Right renal pelvis (tissue), 4 donors: Measurements from ENCODE around the gene HLA-DPA1. TPM values are rescaled to one million over a fixed set of nuclear protein-coding genes. Genes with fewer than 3 reads are reported as not detected.
"Not testable (repeated sequence)": the region's sequence is repeated elsewhere in the genome, so short reads cannot be mapped to it uniquely, and the experiment has no call there.

Experiments used
- DNase-seq, 4 donors: peaks; one replicate each; pipeline ENCODE4 v3.0.0-alpha.2; 2013; ENCODE audit warnings: low read depth in 4 of 4, low spot score in 3 of 4, missing footprints in 1 of 4
- polyA plus RNA-seq, 4 donors: library from polyadenylated mRNA; unstranded; fragments of 120-200 nt; gene quantifications; one replicate each; pipeline ENCODE4 v1.2.1, GENCODE V29; 2013; ENCODE audit not compliant: insufficient read length in 4 of 4

The HLA-DPA1 gene
- polyA plus RNA-seq, 4 donors: 17.9 to 37.0 (median 19.2) TPM

DNA sequence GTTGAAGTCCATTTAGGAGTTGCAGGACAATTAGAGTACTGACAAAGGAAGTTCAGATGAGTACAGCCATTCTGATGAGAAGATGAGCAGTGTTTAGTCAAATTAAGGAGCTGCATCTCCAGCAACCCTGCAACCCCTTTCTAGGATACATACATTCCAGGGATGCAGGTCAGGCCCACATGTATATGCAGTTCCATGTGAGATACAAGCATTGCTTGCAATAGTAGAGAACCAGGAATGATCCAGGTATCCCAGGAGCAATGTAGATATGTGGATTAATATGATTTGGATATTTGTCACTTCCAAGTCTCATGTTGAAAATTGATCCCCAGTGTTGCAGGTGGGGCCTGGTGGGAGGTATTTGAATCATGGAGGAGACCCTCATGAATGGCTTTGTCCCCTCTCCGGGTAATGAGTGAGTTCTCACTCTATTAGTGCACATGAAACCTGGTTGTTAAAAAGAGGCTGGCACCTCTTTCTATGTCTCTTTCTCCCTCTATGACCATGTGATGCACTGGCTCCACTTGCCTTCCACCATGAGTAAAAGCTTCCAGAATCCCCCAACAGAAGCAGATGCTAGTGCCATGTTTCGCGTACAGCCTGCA lies 6.4 kb downstream of the HLA-DPA1 start:
- DNase-seq: no peak

GRCh38 chr6:33065312-33065711 lies 8.1 kb downstream of the HLA-DPA1 start:
- DNase-seq: no peak

- DNase-seq: no peak
Measured at GRCh38 chr6:33064723-33065122, 8.7 kb downstream of the HLA-DPA1 start.

GRCh38 chr6:33063435-33063834 lies 10.0 kb downstream of the HLA-DPA1 start:
- DNase-seq: not testable (repeated sequence)

DNA sequence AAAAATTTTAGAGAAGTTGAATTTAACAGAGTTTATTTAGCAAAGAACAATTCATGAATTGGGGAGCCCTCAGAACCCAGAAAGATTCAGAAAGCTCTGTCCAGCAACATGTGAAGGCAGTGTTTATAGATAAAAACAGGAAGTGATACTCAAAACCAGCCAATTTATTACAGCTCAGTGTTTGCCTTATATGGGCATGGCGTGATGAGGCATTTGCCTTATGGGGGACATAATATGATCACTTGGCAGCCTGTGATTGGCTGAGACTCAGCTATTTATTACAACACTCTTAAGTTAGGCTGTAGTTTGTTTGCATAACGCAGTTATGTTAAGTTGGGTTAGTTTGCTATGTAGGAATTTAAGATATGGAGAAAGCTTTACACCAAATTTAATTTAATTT lies 11.5 kb downstream of the HLA-DPA1 start:
- DNase-seq: no peak

GRCh38 chr6:33057222-33058150 lies 16.0 kb downstream of the HLA-DPA1 start:
- no peak for DNase-seq

- no peak for DNase-seq
Measured at GRCh38 chr6:33053230-33053629, 20.2 kb downstream of the HLA-DPA1 start.

DNA sequence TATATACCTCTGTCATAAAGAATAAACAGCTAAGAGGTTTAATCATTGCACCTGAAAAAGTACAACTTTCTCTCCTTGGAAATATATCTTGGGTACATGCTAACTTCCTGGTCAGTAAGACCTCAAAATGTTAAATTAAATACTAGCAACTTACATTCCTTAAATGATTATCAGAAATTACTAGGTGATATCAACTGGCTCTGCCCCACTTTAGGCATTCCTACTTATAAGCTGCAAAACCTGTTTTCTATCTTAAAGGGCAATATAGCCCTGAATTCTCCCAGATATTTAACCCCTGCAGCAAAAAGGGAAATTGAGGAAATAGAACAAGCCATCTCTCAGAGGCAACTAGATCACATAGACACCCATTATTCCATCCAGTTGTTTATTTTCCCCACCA lies 20.8 kb downstream of the HLA-DPA1 start:
- DNase-seq: no peak

DNA sequence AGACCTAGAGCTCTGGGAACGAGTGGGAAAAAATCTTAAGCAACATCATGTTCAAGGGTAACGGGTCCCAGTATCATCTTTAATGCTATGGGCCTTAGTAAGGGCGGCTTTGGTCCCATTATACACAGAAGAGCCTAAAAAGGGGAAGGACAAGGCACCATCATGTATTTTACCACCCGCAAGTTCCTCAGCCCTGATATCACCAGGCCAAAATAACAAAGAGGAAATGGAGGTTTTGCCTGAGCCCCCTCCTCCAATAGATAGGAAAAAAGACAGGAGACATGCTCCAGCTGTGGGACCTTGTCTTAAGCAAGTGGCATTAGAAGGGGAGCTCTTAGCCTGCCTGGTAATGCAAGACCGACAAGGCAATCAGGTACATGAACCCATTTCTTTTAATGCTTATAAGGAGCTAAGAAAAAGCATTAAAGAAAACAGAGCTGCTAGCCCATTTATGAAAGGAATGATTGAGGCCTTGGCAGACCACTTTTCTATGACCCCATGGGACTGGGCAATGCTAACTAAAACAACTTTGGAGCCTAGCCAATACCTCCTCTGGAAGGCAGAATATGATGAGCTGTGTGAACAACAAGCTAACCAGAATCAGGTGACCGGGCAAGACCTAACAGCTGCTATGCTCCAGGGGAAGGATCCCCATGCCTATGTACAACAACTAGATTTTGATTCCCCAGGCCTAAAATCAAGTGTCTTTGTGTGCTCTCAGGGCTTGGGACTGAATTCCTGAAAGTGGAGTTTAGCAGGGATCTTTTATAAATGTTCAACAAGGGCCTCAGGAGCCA lies 23.2 kb downstream of the HLA-DPA1 start:
- DNase-seq: no peak

DNA sequence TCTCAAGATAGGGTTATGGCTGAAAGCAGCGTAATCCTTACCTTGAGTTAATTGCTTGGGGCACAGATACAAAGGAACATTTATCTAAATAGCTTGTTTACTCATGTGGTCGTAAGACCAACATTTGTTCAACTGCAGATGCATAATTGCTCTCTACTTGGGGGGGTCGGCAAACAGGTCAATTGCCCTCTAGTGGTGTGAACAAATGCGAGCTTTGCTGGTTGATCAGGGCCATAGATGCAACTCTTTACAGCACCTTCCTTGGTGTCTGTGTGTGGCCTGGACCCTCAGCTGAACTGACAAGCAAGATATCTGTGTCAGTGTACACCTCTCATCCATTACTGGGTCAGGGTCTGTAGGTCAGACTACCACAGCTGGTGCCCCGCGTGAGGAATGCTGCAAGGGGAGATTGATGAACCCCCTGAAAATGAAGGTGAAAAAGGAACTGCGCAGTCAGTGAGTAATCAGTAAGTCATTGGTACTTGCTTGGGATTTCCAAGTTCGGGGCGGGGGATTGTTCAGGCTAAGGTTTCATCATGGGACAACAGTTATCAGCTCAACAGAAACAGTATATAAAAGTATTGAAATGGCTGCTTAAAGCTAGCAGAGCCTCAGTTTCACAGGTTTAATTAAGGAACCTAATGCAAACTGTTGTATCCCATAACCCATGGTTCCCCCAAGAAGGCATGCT lies 24.0 kb downstream of the HLA-DPA1 start:
- DNase-seq: no peak

- DNase-seq: no peak
Measured at GRCh38 chr6:33040157-33040556, 33.3 kb downstream of the HLA-DPA1 start.

DNA sequence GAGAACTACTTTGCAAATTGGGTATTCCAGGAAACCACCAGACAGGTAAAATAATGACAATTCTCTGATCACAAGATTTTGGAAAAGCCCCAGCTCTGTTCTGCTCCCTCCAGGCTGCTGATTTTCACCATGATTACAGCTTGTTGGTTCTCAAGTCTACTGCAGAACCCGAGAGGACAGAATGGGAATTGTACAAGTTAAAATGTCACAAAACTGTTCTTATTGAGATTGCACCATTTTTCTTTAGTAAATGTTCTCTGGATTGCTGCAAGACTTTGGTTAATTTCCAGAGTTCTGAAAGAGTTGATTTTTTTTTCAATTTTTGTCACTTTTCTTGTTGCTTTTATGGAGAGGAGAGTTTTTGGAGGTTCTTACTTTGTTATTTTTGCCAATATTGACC lies 36.9 kb downstream of the HLA-DPA1 start:
- no peak for DNase-seq

GRCh38 chr6:33034554-33034953 lies 38.9 kb downstream of the HLA-DPA1 start:
- no peak for DNase-seq

GRCh38 chr6:33030245-33030644 lies 43.2 kb downstream of the HLA-DPA1 start:
- DNase-seq: no peak

GRCh38 chr6:33029328-33030184 lies 43.9 kb downstream of the HLA-DPA1 start:
- DNase-seq: no peak

- DNase-seq: no peak
Measured at GRCh38 chr6:33028220-33028849, 45.1 kb downstream of the HLA-DPA1 start.

DNA sequence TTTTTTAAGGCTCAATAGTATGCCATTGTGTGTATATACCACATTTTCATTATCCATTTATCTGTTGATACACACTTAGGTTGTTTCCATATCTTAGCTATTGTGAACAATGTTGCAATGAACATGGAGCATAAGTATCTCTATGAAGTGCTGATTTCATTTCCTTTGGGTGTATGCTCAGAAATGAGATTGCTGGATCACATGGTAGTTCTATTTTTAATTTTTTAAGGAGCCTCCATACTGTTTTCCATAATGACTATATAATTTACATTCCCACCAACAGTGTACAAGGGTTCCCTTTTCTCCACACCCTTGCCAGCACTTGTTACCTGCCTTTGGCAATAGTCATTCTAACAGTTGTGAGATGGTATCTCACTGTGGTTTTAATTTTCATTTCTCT lies 48.9 kb downstream of the HLA-DPA1 start:
- DNase-seq: no peak

DNA sequence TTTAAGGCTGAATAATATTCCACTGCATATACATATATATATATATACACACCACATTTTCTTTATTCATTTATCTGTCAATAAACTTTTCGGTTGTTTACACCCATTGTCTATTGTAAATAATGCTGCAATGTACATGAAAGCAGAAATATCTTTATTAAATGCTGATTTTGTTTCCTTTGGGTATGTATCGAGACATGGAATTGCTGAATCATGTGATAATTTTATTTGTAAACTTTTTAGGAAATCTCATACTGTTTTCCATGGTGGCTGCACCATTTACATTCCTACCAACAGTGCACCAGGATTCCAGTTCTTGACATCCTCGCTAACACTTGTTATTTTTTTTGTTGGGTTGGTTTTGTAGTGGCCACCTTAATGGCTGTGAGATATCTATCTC lies 49.9 kb downstream of the HLA-DPA1 start:
- no peak for DNase-seq

GRCh38 chr6:33021917-33022316 lies 51.5 kb downstream of the HLA-DPA1 start:
- no peak for DNase-seq
